Spinal cord (tissue), 10 donors: Measurements from ENCODE around the gene MXRA5. TPM values are rescaled to one million over a fixed set of nuclear protein-coding genes. Genes with fewer than 3 reads are reported as not detected.

ENCODE experiments used
- DNase-seq, 6 donors: peaks; one replicate each; pipeline versions ENCODE4 v3.0.0 to v3.0.0-alpha.2; 2013 to 2015; ENCODE audit warnings: low spot score in 6 of 6, low read depth in 4 of 6
- H3K27ac ChIP-seq: one replicate; pipeline ENCODE4 v1.5.1; 2013; ENCODE audit warnings: low read depth, low read length, control low read depth
- H3K27me3 ChIP-seq: one replicate; pipeline ENCODE4 v1.6.1; 2013; ENCODE audit warnings: low read length; ENCODE audit not compliant: control insufficient read depth, insufficient read depth
- H3K36me3 ChIP-seq: one replicate; pipeline ENCODE4 v1.6.1; 2013; ENCODE audit warnings: low read length; ENCODE audit not compliant: control insufficient read depth, insufficient read depth
- H3K4me1 ChIP-seq: one replicate; pipeline ENCODE4 v1.6.1; 2013; ENCODE audit warnings: low read length; ENCODE audit not compliant: control insufficient read depth, insufficient read depth
- H3K4me3 ChIP-seq: one replicate; pipeline ENCODE4 v1.5.1; 2013; ENCODE audit warnings: low read depth, low read length, control low read depth
- H3K9me3 ChIP-seq: one replicate; pipeline ENCODE4 v1.6.1; 2013; ENCODE audit warnings: low read length; ENCODE audit not compliant: control insufficient read depth, insufficient read depth
- WGBS: methylation state at CpG from one replicate; pipeline ENCODE4 v1.1.5; 2013; ENCODE audit warnings: missing lambda C conversion rate; ENCODE audit not compliant: insufficient coverage; 5-methylcytosine and 5-hydroxymethylcytosine counted together
- long read RNA-seq, 4 donors: transcript quantifications; one replicate each; lab custom pipeline, GENCODE V29; 2026
- polyA plus RNA-seq, 2 donors: library from polyadenylated mRNA; unstranded; fragments of 120-200 nt; gene quantifications; one replicate each; pipeline ENCODE4 v1.2.1, GENCODE V29; 2013; ENCODE audit not compliant: insufficient read length in 2 of 2
- total RNA-seq, 2 donors: library from RNA; depleted of rRNA in 1 of 2; stranded (reverse); fragments of 120-200 nt in 1 of 2; fragments of >200 nt in 1 of 2; gene quantifications; one replicate each; pipeline versions ENCODE4 v1.2.3 to v1.2.4, GENCODE V29; 2013 to 2014
- donor health status: healthy.

The MXRA5 gene, protein sequence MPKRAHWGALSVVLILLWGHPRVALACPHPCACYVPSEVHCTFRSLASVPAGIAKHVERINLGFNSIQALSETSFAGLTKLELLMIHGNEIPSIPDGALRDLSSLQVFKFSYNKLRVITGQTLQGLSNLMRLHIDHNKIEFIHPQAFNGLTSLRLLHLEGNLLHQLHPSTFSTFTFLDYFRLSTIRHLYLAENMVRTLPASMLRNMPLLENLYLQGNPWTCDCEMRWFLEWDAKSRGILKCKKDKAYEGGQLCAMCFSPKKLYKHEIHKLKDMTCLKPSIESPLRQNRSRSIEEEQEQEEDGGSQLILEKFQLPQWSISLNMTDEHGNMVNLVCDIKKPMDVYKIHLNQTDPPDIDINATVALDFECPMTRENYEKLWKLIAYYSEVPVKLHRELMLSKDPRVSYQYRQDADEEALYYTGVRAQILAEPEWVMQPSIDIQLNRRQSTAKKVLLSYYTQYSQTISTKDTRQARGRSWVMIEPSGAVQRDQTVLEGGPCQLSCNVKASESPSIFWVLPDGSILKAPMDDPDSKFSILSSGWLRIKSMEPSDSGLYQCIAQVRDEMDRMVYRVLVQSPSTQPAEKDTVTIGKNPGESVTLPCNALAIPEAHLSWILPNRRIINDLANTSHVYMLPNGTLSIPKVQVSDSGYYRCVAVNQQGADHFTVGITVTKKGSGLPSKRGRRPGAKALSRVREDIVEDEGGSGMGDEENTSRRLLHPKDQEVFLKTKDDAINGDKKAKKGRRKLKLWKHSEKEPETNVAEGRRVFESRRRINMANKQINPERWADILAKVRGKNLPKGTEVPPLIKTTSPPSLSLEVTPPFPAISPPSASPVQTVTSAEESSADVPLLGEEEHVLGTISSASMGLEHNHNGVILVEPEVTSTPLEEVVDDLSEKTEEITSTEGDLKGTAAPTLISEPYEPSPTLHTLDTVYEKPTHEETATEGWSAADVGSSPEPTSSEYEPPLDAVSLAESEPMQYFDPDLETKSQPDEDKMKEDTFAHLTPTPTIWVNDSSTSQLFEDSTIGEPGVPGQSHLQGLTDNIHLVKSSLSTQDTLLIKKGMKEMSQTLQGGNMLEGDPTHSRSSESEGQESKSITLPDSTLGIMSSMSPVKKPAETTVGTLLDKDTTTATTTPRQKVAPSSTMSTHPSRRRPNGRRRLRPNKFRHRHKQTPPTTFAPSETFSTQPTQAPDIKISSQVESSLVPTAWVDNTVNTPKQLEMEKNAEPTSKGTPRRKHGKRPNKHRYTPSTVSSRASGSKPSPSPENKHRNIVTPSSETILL (N-terminal part only)
- total RNA-seq (10 to 100 TPM; 35.5 to 53.6 TPM), polyA plus RNA-seq (10 to 100 TPM in 1 of 2 donors, 1 to 10 TPM in 1; 7.0 to 10.4 TPM)
- long read RNA-seq, donor 1, result 0 reads
- long read RNA-seq, donor 2, result 0 reads
- long read RNA-seq, donor 3, result 0 reads
- long read RNA-seq, donor 4, result 0 reads

DNA sequence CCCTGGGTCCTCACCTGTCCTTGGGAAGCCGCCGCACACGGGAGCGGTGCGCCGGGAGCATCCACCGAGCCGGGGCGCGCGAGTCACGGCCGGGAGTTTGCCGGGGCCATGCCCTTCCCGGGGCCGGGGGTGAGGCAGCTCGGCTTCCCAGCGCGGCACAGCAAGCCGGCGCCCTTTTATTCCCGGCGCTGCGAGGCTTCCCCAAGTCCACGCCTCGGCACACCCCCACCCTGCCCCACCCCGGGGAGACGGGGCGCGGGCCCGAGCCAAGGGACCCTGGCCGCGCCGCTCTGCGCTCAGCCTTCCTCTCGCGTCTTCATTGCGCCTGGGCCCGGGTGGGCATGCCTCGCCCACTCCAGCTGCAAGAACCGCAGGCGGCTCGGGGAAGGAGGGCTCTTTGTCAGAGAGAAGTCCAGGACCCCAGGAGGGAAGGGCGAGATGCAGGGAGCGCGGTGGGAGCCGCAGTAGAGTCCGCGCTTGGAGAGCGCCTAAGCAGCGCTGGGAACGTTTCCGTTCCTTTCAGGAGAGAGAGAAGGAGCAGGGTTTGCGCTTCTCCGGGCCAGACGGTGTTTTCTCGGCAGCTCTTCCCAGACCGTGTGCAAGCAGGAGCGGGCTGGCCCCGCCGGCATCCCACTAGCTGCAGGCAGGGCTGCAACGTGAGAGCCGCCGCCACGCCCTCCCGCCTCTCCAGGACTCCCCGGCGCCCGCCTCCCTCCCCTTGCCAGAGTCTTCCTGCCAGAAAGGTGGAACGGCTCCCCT lies at the start of gene MXRA5:
Gene MXRA5 (minus strand): TSS at position 152 of the 759 bp plus-strand sequence. CDS start 2,819 bp downstream, outside the sequence.
- Histone ChIP-seq H3K27me3 (peaks cover 42% of the 10 kb centered on the region), H3K4me3 (peak within 1 kb of the TSS; percentile 50), H3K4me1 (peaks cover 18% of the 10 kb centered on the region), H3K36me3 (no peaks in the 10 kb centered on the region), H3K9me3 (peaks cover 1% of the 10 kb centered on the region), H3K27ac (peak within 1 kb of the TSS; percentile 75)
- DNase-seq, result peak in 2 of 6 donors; percentile 43 to 60
- WGBS, result under 1% methylated on average over 69 of the region's 70 CpGs

DNA sequence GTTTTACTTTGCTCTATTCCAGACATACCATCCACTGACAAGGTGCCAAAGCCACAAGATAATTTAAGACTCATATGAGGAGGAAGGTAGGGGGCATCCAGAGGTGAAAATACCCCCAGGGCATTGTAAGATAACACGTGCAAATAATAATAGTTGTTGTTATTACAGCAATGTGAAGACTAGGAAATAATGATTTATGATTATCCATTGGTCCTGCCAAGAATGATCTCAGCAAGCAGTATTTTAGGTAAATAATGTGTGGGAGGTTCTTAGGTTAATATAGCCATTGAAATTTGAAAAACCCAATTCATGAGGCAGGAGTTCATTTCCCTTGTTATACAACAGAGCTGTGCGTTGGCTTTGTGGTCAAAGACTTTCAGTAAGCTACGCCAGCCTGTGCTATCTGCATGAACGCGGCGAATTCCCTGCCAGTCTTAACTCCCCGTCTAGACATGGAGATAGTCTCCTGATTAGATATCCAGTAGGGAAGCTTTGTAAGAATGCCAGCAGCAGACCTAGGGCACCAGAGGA lies 47.2 kb upstream of the MXRA5 start:
- no peak overlapping the region for H3K4me3 ChIP-seq
- 80% methylated on average over 7 of the region's 7 CpGs for WGBS
- no peak overlapping the region for H3K27ac ChIP-seq
- no peaks in the 10 kb centered on the region for H3K27me3 ChIP-seq
- no peaks in the 10 kb centered on the region for H3K36me3 ChIP-seq
- H3K9me3 ChIP-seq, result no peaks in the 10 kb centered on the region
- peak in 2 of 6 donors; percentile 1 to 7 for DNase-seq
- H3K4me1 ChIP-seq, result no peaks in the 10 kb centered on the region

DNA sequence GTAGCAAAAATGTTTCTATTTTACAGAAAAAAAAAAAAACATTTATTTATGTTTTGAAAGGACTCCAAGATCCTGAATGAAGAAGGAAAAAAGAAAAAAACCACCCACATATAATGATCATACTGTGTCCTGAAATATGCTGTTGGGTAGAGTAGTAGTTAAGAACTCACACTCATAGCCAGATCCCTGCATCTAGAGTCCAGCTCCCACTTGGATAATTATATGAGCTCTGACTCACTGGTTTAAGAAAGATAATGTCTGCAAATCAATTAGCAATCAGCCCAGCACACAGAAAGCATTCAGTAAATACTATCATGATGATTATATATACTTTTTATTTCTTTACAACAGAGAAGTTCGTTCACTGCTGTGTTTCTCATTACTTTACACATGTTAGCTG lies 46.7 kb upstream of the MXRA5 start:
- no peak for DNase-seq
- H3K27ac ChIP-seq, result no peak overlapping the region
- H3K4me3 ChIP-seq, result no peak overlapping the region
- no peaks in the 10 kb centered on the region for H3K4me1 ChIP-seq
- no peaks in the 10 kb centered on the region for H3K9me3 ChIP-seq
- H3K36me3 ChIP-seq, result no peaks in the 10 kb centered on the region
- no CpG with 5 or more reads among the region's 1 CpG for WGBS
- H3K27me3 ChIP-seq, result no peaks in the 10 kb centered on the region

DNA sequence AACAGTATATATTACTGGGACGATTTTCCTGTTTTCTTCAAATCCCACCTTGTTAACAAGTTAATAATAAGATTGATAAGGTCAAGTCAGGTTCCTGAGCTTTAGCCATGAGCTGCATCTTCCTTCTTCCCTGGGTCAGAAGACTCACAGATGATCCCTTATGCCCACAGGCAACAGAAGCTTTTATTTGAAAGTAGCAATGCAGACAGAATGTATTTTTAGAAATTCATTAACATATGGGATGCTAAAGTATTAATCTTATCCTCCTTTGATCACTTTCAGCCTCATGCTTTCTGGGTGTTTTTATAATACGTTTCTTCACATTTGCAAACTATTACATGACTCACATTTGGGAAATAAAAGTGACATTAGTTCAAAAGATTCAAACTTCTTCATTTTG lies 42.0 kb upstream of the MXRA5 start:
- no peak overlapping the region for H3K27ac ChIP-seq
- H3K36me3 ChIP-seq, result no peaks in the 10 kb centered on the region
- H3K9me3 ChIP-seq, result no peaks in the 10 kb centered on the region
- no peaks in the 10 kb centered on the region for H3K4me1 ChIP-seq
- H3K27me3 ChIP-seq, result no peaks in the 10 kb centered on the region
- DNase-seq, result no peak
- WGBS, result no CpG with 5 or more reads among the region's 2 CpGs
- no peak overlapping the region for H3K4me3 ChIP-seq

DNA sequence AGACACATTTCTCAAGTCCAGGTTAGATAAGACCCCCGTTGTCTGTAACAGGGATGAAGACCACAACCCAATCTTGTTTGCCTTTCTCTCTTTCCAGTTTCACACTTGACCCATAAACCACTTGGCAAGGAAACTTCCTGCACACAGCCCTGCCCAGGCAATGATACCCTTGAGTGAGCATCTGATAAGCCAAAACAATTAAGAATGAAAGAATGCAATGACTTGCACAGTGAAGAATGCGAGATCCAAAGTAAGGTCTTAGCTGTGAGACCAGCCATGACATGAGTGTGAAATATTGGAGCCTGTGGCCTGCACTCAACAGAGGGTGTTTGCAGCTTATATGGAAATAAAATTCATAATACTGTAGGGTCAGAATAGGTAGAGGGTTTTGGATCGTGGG lies 37.9 kb upstream of the MXRA5 start:
- 87% methylated on average over 2 of the region's 3 CpGs for WGBS
- Histone ChIP-seq H3K36me3 (no peaks in the 10 kb centered on the region), H3K27me3 (no peaks in the 10 kb centered on the region), H3K4me1 (no peaks in the 10 kb centered on the region), H3K4me3 (no peak overlapping the region), H3K27ac (no peak overlapping the region), H3K9me3 (no peaks in the 10 kb centered on the region)
- no peak for DNase-seq

DNA sequence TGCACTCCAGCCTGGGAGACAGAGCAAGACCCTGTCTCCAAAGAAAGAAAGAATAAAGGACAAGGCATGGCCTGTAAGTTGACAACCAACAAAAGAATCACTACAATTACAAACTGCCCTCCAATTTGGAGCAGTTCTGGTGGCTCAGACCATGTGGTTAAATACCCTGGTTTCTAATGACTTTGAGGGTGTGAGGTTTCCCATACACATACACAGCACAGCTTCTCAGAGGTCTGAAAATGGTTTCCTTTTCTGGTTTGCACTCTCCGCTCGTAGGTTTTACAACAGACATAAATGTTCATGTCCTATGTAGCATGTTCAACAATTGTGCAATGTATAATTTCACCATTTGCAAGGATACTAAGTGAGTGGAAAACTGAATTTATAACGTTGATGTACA lies 34.2 kb upstream of the MXRA5 start:
- Histone ChIP-seq H3K4me1 (no peaks in the 10 kb centered on the region), H3K36me3 (no peaks in the 10 kb centered on the region), H3K27ac (no peak overlapping the region), H3K9me3 (no peaks in the 10 kb centered on the region), H3K27me3 (no peaks in the 10 kb centered on the region), H3K4me3 (no peak overlapping the region)
- no peak for DNase-seq
- no CpG with 5 or more reads among the region's 3 CpGs for WGBS

DNA sequence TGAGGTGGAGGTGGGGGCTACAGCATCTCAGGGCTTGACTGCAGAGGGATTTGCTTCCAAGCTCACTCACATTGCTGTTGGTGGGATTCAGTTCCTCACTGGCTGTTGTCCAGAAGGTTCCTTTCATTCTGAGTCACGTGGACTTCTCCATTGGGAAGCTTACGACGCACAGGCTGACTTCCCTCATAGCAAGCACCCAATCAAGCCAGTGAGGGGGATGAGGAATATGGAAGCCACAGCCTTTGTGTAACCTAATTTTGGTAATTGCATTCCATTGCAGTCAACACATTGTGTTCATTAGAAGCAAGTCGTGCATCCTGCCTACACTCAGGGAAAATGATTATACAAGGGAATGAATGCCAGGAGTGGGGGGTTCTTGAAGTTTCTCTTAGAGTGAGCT lies 32.7 kb upstream of the MXRA5 start:
- DNase-seq, result no peak
- no peaks in the 10 kb centered on the region for H3K36me3 ChIP-seq
- no peaks in the 10 kb centered on the region for H3K4me1 ChIP-seq
- no peak overlapping the region for H3K4me3 ChIP-seq
- no peak overlapping the region for H3K27ac ChIP-seq
- no peaks in the 10 kb centered on the region for H3K9me3 ChIP-seq
- no CpG with 5 or more reads among the region's 4 CpGs for WGBS
- no peaks in the 10 kb centered on the region for H3K27me3 ChIP-seq

DNA sequence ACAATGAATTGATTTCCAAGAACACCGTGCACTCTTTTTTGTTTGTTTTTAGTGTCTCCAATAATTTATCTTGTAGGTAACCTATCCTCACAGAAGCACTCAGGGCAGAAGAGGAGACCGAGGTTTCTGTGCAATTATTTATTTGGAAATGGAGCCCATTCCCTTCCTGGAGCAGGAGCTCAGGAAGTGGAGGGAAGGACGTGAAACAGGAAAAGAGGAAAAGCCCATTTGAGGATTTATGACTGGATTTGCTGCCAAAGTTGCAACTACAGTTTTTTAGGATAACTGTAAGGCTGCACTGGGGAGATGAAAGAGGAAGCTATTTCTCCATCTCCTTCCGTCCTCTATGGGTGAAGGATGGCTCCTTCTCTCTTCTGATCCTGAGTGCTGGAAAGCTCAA lies 31.7 kb upstream of the MXRA5 start:
- Histone ChIP-seq H3K4me1 (no peaks in the 10 kb centered on the region), H3K27me3 (no peaks in the 10 kb centered on the region), H3K4me3 (no peak overlapping the region), H3K9me3 (no peaks in the 10 kb centered on the region), H3K36me3 (no peaks in the 10 kb centered on the region), H3K27ac (no peak overlapping the region)
- DNase-seq, result peak in 1 of 6 donors; percentile 30
- WGBS, result 47% methylated on average over 2 of the region's 4 CpGs
